ENCODE results near the gene ARID5A.

Gene ARID5A

DNA sequence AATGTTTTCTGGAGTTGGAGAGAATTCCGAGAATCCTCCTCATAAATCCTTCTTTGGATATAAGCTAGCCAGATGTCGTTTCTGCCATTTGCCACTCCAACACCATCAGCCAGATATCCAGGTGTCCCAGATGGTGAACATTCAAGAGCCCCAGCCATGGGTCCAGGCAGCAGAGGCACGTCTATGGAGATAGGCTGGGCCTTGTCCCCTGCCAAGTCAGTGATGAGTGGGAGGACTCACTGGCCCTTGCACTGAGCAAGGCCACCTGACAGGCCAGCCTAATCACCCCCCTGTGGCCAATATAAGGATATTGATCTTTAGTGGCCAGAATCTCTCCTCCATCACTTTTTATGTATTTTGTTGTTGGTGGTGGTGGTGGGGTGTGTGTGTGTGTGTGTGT lies 28.0 kb downstream of the ARID5A start:
- Histone ChIP-seq H3F3A (ENCODE audit: low read depth) (no peaks in the 10 kb centered on the region), H3K4me1 (ENCODE audit: insufficient read depth, low read length, poor library complexity, severe bottlenecking) (no peaks in the 10 kb centered on the region), H2AFZ (ENCODE audit: low read length) (no peak overlapping the region), H3K9ac (ENCODE audit: low read depth, low read length, poor library complexity, severe bottlenecking) (no peak overlapping the region), H4K20me1 (ENCODE audit: insufficient read depth, low read length, poor library complexity, severe bottlenecking) (no peaks in the 10 kb centered on the region), H3K4me2 (ENCODE audit: low read depth, low read length, poor library complexity, severe bottlenecking) (no peak overlapping the region), H3K79me2 (ENCODE audit: insufficient read depth, low read length) (no peaks in the 10 kb centered on the region), H3K36me3 (ENCODE audit: insufficient read depth, low read length) (no peaks in the 10 kb centered on the region), H3K9me3 (ENCODE audit: insufficient read depth, low read depth, low read length) (no peaks in the 10 kb centered on the region), H3K27me3 (ENCODE audit: insufficient read depth, low read length, poor library complexity, severe bottlenecking) (no peaks in the 10 kb centered on the region), H3K4me3 (ENCODE audit: low read length, poor library complexity, severe bottlenecking) (no peak overlapping the region), H3K9me2 (replicated peaks; ENCODE audit: low read depth, low read length) (no peaks in the 10 kb centered on the region)
- TF ChIP-seq, protein P1, sequence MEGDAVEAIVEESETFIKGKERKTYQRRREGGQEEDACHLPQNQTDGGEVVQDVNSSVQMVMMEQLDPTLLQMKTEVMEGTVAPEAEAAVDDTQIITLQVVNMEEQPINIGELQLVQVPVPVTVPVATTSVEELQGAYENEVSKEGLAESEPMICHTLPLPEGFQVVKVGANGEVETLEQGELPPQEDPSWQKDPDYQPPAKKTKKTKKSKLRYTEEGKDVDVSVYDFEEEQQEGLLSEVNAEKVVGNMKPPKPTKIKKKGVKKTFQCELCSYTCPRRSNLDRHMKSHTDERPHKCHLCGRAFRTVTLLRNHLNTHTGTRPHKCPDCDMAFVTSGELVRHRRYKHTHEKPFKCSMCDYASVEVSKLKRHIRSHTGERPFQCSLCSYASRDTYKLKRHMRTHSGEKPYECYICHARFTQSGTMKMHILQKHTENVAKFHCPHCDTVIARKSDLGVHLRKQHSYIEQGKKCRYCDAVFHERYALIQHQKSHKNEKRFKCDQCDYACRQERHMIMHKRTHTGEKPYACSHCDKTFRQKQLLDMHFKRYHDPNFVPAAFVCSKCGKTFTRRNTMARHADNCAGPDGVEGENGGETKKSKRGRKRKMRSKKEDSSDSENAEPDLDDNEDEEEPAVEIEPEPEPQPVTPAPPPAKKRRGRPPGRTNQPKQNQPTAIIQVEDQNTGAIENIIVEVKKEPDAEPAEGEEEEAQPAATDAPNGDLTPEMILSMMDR (conservative IDR thresholded peaks at IDR 0.05; ENCODE audit: low read length): no peak
- TF ChIP-seq EZH2phosphoT487 (IDR thresholded peaks at IDR 0.05; ENCODE audit: borderline replicate concordance): no peak

DNA sequence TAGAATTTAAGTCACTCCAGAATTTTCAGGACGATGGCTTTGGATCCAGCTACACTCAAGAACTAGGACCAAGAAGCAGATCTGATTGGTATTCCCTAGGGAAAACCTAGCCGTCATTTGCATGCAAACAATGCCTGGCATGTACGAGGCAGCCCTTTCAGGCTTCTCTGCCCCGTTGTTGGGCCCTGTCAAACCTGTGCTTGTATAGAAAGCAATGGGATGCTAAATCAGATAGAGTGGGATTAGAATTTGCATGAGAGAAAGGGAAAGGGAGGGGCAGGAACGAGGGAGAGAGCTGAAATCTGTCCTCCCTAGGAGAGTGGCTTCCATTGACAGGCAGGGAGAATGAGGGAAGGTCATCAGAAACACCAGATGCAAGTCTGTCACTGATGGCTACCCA lies 28.6 kb downstream of the ARID5A start:
- Histone ChIP-seq H4K20me1 (ENCODE audit: insufficient read depth, low read length, poor library complexity, severe bottlenecking) (no peaks in the 10 kb centered on the region), H3K4me2 (ENCODE audit: low read depth, low read length, poor library complexity, severe bottlenecking) (no peak overlapping the region), H3K27me3 (ENCODE audit: insufficient read depth, low read length, poor library complexity, severe bottlenecking) (no peaks in the 10 kb centered on the region), H3K4me1 (ENCODE audit: insufficient read depth, low read length, poor library complexity, severe bottlenecking) (no peaks in the 10 kb centered on the region), H2AFZ (ENCODE audit: low read length) (no peak overlapping the region), H3K79me2 (ENCODE audit: insufficient read depth, low read length) (no peaks in the 10 kb centered on the region), H3K9ac (ENCODE audit: low read depth, low read length, poor library complexity, severe bottlenecking) (no peak overlapping the region), H3K9me3 (ENCODE audit: insufficient read depth, low read depth, low read length) (no peaks in the 10 kb centered on the region), H3K4me3 (ENCODE audit: low read length, poor library complexity, severe bottlenecking) (no peak overlapping the region), H3K36me3 (ENCODE audit: insufficient read depth, low read length) (no peaks in the 10 kb centered on the region), H3K9me2 (replicated peaks; ENCODE audit: low read depth, low read length) (no peaks in the 10 kb centered on the region), H3F3A (ENCODE audit: low read depth) (no peaks in the 10 kb centered on the region)
- TF ChIP-seq EZH2phosphoT487 (IDR thresholded peaks at IDR 0.05; ENCODE audit: borderline replicate concordance): no peak
- TF ChIP-seq, protein P1 (conservative IDR thresholded peaks at IDR 0.05; ENCODE audit: low read length): no peak

DNA sequence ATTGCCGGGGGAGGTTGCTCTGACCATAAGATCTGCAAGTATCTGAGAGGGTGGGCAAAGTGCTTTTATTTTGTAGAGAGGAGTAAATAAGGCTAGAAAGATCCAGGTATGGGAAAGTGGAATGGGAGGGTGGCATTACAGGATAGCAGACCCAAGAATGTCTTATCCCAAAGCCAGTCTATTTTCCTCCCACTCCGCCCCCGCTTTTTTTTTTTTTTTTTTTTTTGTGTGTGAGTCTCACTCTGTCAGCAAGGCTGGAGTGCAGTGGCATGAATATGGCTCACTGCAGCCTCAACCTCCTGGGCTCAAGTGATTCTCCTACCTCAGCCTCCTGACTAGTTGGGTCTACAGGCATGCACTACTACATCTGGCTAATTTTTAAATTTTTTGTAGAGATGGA lies 31.5 kb downstream of the ARID5A start:
- no peaks in the 10 kb centered on the region for H3K27me3 ChIP-seq (ENCODE audit: insufficient read depth, low read length, poor library complexity, severe bottlenecking)
- H3K4me1 ChIP-seq (ENCODE audit: insufficient read depth, low read length, poor library complexity, severe bottlenecking): no peaks in the 10 kb centered on the region
- TF ChIP-seq, protein P1 (conservative IDR thresholded peaks at IDR 0.05; ENCODE audit: low read length): no peak
- no peak for TF ChIP-seq EZH2phosphoT487 (IDR thresholded peaks at IDR 0.05; ENCODE audit: borderline replicate concordance)
- H3K36me3 ChIP-seq (ENCODE audit: insufficient read depth, low read length): no peaks in the 10 kb centered on the region
- H2AFZ ChIP-seq (ENCODE audit: low read length): no peak overlapping the region
- no peaks in the 10 kb centered on the region for H4K20me1 ChIP-seq (ENCODE audit: insufficient read depth, low read length, poor library complexity, severe bottlenecking)
- no peaks in the 10 kb centered on the region for H3F3A ChIP-seq (ENCODE audit: low read depth)
- no peak overlapping the region for H3K4me2 ChIP-seq (ENCODE audit: low read depth, low read length, poor library complexity, severe bottlenecking)
- no peaks in the 10 kb centered on the region for H3K9me2 ChIP-seq (replicated peaks; ENCODE audit: low read depth, low read length)
- no peaks in the 10 kb centered on the region for H3K79me2 ChIP-seq (ENCODE audit: insufficient read depth, low read length)
- no peaks in the 10 kb centered on the region for H3K9me3 ChIP-seq (ENCODE audit: insufficient read depth, low read depth, low read length)
- H3K4me3 ChIP-seq (ENCODE audit: low read length, poor library complexity, severe bottlenecking): no peak overlapping the region
- no peak overlapping the region for H3K9ac ChIP-seq (ENCODE audit: low read depth, low read length, poor library complexity, severe bottlenecking)
